Activated CD8-positive, alpha-beta memory T cell treated with anti-CD3 and anti-CD28 coated beads for 4 hours (primary cell): ENCODE results near the gene CCDC188.

Experiments used
- DNase-seq, 2 donors: peaks; one replicate each; pipeline ENCODE4 v3.0.0-alpha.2; 2020; ENCODE audit warnings: low read depth in 2 of 2

The CCDC188 gene

DNA sequence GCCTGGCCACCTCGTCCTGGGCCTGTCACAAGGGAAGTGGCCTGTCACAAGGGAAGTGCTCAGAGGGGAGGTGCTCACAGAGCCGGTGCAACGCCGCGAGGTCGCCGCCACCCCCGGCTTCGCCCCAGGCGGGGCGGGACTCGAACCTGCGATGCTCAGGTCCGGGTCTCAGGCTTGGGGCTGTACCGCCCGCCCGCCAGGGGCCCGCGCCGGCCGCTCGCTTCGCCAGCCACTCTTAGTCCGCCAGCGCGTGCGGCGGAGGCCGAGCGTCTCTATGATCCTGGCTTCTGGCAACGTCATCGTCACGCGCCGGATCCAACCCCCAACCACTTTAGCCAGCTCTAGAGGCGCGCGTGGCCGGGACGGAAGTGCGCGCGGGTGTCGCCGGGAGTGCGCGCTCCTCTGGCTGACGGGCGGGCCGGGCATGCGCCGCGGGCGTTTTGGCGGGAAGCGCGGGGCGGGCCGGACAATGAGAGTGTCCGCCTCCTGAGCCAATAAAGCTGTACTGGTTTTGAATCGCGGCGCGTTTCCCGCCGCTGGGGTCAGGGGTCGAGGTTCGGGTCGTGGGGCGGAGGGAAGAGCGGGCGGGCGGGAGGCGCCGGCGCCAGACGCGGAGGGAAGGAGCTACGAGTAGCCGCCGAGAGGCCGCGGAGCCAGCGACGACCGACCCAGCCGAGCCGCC is 33.8 kb downstream of the CCDC188 start, which contains the start of gene TRMT2A:
TSS of gene TRMT2A (minus strand) at position 276 of the 682 bp plus-strand sequence. CDS start 320 bp downstream, outside the sequence.
- peak; percentile 93 to 94 for DNase-seq

DNA sequence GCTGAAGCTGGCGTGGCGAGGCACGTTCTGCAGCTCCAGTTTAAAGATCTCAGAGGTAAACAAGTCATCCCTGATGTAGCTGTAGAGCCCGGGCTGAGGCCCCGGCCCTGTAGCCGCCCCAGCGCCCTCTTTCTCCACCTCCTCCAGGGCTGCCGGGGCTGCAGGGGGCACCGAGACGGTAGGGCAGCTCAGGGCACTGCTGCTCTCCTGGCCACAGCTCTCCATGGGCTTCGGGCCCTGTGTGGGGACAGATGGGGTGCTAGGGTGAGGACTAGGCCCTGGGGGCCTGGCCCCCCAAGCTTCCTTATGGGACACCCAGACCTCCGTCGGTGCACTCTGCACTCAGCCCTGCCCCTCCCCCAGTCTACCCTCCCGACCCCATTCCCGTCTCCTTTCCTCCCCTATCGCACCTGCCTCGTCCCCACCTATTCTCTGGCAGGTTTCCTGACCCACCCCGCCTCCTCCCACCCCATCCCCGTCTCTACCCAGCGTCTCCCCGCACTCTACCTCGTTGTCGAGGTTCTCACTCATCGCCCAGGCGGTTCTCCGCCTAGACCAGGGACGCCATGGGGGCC is 34.4 kb downstream of the CCDC188 start:
- DNase-seq, result no peak

DNA sequence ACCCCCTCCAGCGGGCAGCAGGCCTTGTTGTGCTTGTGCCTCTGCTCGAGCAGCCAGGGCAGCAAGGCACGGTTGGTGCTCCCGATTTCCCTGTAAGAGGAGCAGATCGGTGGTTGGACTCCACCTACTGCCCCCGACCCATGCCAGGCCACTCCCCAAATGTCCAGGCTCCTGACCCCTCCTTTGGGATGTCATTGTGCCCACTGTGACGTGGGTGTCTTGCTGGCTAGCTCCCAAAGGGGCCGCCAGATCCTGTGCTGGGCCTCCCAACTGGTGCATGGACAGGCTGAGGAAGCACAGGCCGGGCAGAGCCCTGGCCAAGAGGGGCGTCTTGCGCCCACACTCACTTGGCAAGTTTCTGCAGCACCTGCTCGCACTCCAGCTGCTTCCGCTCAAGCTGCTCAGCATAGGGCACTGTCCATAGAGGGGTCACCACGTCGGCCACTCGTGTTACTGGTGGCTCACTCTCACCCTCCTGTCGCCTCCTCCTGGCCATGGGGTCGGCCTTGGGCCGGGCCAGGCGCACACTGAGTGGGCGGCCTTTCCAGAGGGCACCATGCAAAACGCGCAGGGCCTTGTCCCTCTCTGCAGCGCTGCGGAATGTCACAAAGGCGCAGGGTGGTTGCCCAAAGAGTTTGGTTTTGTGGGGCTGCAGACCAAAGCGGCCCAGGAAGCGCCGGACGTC is 35.0 kb downstream of the CCDC188 start, which contains the start of gene RANBP1:
TSS of gene RANBP1 (plus strand) at position 414 of the 685 bp plus-strand sequence. CDS start at position 495, 81 bp downstream.
- DNase-seq, result no peak

DNA sequence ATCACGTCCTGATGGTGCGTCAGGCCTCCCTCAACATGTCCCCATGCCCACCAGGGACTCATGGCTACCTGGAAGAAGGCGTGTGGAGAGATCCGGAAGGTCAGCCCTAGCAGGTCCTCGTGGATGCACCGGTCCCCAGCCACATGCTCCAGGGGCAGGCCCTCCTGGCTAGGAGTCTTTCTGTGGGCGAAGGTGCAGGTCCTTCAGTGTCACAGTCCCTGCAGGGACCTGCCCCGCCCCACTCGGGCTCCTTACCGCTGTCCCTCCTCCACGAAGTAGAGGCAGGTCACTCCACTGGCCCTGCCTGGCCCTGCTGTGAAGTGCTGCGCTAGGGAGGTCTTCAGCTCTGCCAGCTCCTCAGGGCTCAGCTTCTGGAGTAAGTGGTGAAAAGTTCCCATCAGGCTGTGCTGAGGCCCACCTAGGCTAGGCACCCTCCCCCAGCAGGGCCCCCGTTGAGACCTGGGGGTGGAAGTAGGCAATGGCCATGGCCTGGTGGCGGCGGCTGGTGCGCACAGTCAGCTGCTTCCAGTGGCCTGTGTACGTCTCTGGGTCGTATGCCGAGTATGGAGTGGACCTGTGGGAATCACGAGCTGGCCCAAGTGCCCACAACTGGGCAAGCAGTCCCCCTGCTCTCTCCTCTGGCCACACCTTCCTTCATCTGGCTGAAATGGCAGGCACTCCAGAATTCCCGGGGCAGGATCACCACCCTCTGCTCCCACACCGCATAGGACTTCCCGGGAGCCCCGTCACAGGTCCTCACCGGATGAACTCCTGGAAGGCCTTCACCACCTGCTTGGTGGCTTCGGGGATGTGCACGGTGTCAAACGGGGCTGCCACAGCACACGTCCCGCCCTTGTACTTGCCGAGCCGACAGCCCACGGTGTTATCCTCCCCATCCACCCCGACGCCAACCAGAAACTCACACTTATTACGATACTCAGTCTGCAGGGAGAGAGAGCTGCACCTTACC is 36.1 kb downstream of the CCDC188 start:
- no peak for DNase-seq

DNA sequence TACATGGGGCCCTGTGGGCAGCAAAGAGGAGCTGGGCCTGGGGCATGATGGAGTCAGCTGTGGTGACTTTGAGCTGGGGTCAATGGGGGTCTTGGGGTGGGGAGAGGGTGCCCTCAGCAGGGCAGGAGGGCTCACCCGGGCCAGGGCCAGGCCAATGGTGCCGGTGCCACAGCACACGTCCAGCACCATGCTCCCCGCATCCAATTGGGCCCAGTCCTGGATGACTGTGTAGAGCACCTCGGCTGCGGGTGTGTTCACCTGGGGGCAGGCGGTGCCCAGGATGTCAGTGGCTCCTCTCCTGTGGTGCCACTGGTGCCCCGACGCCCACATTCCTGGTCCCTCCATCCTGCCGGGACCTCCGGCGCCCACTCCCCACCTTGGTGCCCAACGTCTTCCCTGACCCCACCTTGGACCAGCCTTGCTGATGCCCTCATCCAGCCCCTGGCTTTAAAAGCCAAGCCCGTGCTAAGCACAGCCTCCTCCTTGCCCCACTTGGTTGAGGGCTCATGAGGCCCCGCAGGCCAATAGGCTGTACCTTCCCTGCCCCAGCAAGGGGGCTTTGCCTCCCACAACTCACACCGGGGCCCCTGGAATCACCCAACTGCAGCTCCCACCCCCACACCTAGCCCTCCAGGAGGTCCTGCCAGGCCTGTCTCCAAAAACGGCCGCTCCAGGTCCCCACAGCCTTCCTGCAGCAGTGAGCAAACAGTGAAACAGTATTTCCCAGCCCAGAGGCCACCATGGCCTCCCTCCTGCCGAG is 37.1 kb downstream of the CCDC188 start:
- DNase-seq, result no peak

DNA sequence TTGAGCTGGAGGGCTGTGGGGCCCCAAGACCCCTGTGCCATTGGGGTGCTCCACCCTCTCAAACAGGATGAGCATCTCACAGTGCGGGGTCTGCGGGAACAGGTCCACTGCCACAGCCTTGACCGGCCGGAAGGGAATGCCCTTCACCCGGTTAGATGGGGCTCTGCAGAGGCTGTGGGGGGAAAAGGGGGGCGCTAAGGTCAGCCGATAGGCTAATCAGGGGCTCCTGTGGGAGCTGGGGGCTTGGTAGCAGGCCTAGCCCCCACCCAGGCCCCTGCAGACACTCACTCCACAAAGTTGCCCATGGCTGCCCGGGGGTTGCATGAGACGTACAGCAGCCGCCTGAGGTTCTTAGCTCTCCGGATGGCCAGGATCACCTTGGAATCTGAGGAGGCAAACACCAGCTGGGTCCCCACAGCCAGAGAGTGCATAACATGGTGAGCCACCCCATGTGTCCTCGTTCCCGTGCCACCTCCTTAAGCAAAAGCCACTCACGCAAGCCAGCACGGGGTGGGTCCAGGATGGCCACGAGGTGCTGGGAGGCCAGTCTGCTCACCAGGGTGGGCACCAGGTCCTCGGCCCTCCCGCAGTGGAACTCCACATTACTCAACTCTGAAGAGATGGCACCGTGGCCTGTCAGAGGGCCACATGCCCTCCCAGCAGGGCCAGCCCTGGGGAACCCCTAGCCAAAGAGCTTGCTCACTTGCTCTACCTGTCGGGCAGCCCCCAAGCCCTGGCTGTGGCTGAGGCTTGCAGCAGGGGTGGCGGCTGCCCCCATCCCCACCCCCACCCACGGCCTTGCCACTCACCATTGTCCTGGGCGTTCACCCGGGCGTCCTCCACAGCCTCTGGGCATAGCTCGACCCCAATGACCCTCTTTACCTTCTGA is 38.0 kb downstream of the CCDC188 start:
- DNase-seq, result no peak

DNA sequence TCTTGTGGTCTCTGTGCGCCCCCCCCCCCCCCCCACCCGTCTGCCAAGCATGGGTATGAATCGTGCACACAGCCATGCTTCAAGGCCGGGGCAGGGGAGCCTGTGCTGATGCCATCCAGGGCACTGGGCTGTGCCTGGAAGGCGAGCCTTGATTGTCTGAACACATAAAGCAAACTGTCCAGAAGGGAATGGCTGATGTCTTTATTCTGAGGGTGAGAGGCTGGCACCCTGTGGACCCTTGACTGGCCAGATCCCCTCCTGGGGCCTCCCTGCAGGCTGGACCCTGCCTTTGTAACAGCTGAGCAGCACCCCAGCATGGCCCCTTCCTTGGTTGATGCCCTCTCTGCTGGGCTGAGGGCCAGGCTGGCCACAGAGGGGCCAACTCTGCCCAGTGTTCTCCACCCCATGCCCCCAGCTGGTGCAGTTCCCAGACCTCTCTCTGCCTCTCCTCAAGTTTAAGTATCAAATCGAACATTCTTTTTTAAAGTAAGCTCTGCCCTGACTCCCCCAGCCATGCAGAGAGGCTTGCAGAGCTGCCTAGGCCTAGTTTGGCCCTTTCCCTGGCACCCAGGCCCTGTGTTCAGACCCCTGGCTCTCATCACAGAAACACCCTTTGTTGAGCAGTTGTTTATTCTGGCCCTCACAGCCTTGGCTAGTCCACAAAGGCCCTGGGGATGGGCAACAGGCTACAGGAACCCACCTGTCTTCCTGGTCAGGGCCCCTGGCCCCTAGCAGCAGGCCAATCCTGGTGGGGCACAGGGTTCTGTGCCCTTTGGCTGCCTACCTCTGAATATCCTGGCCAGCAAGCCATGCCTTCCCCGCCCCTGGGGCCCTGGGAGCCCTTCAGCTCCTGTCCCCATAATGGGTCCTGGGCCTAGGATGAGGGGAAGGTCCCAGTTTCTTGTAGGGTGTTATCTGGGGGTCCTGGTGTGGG is 38.9 kb downstream of the CCDC188 start:
- no peak for DNase-seq

DNA sequence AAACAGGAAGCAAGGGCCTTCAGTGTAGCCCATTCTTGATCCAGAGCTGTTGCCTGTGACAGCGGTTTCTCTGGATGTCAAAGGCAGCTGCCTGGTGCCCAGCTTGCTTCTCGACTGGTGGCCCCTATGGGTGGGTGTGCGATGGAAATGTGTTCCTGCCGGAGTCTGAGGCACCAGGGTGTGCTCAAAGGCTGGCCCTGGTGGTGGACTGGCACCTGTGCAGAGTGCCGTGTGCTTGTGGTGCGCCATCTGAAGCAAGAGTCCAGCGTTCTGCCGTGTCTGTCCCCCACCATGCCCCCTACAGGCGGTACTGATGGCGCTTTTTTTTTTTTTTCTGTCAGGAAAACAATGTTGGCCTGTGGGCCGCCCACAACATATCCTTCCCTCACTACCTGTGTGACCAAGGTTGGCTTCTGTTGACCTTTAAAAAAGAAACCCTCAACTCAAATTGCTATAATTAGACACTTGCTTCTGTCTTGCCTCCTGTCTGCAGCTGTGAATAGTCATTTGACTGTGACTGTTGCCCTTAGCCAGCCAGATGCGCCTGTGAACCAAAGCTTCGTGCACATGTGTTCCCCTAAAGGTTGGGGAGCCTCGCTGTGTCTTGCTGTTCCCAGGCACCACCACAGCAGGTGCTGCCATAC is 39.7 kb downstream of the CCDC188 start:
- DNase-seq, result no peak

DNA sequence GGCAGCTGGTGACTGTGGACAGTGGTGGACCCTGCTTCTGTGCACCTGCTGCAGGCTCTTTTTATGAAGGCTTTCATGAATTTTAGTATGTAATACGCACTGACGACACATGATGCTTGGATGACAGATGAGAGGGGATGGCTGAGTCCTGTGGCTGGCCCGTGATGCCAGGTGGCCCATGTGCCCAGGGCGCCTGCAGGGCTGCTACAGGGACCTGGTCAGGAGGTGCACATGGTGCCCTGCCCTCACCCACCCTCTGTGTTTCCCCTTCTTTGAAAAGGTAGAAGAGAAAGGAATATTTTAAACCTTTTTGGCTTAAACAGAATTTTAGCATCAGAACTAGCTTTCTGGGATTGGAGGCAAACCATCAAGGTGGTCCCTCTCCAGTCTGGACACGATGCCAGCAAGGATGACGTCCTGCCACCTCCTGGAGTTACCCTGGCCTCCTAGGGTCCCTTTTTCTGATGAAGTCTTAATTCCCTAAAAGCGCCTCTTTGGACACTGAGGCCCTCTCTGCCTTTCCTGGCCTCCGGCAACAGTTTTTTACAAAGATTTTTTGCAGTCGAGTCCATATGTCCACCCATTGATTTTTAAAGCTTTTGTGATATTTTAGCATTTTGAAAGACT is 40.4 kb downstream of the CCDC188 start:
- DNase-seq, result no peak

DNA sequence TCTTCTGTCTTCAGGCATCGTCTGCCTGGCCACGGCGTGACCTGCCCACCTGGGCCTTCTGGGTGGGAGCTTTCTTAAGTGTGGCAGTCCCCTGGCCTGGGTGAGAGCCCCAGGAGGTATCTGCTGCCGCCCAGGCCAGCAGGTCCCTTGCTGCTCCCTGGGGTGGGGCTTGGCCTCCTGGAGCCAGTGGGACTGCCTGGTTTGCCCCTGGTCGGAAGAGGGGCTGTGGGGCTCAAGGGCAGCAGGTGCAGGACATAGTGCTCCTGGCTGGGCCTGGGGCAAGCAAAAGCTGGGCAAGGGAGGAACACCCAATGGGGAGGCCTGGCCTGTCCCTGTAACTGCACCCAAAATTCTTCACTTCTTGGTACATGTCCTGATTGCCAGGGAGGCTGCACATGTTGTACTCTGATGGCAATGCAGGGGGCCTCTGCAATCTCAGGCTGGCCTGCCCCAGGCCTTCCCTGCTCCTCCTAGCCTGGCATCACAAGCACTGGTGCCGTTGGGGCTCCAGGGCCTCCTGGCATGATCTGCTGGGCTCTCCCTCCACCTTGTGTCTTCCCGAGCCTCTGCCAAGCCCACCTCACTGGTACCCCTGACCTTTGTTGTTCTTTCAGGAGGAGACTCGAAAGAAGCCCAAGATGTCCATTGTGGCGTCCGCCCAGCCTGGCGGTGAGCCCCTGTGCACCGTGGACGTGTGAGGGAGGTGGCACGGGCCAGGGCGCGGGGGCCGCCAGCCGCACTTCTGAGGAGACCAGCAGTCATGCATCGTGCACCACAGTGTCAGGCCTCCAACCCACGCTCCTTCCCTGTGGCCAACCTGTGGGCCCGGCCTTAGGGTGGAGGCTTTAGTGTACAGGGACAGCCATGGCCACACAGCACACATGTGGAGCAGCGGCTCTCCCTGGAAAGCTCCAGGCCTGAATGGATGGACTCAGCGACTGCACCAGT is 41.2 kb downstream of the CCDC188 start:
- DNase-seq, result no peak

DNA sequence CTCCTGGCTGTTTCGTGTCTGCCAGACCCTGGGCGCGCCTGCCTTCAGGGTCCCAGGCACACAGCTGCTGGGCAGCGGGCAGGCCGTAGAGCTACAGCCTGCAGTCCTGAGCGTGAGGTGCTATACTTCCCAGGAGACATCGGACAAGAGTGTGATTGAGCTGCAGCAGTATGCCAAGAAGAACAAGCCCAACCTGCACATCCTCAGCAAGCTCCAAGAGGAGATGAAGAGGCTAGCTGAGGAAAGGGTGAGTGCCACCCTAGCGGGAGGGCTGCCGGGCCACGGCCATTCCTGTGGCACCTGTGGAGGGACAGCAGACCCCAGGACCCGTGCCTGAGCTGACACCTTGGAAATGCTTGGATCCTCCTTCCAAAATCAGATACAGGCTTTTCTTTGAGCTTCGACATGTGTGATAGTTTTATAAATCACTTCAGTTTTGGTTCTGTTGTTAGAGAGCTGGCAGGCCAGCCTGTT is 42.1 kb downstream of the CCDC188 start:
- no peak for DNase-seq

DNA sequence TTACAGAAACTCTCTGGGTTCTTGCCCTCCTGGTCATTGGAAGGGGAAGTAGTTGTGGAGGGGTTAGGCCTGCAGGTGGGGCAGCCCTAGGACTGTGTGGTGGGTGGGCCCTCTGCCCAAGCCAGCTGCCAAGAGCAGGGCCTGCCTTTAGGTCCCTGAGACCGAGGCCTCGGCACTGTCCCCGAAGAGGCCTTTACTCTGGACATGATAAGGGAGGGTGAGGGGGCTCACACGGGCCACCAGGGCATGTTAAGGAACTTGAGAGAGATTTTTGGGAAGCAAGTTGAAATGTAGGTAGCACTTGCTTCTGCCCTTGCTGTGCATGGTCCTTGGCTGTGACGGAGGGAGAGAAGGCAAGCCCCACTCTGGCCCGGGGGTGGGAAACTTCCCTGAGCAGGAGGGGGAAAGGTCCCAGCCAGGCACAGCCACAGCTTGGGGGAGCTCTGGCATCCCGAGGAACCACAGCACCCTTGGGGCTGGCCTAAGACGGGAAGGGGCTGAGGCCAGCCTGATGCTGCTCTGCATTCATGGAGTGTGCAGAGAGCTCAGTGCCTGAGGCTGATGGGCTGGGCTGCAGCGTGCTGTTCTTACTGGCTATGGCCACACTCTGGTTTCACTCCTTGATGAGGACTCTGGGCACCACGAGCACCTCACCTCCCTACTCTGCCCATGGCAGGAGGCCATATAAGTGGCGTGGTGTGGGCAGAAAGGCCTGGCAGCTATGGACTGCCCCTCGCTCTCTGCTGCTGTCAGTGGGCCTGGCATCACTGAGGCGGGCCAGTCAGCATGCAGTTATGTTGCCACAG is 42.7 kb downstream of the CCDC188 start:
- DNase-seq, result no peak

DNA sequence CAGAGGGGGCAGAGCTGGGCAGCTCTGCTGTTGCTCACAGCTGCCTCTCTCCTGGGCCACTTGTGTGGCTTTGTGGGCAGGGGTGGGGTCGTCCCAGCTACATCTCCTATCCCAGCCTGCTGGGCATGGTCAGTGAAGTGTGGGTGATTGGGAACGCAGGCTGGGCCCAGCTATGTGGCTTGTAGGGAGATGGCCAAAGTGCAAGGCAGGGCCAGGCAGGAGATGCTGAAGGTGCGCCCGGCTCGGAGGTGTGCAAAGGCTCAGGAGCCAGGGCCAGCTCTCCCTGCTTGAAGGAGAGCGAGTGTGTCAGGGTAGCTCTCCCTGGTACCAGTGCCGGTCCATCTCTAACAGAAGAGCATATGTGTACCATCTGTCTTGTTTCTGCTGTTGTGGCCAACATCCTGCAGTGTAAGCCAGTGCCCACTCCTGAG is 43.4 kb downstream of the CCDC188 start:
- DNase-seq, result no peak

DNA sequence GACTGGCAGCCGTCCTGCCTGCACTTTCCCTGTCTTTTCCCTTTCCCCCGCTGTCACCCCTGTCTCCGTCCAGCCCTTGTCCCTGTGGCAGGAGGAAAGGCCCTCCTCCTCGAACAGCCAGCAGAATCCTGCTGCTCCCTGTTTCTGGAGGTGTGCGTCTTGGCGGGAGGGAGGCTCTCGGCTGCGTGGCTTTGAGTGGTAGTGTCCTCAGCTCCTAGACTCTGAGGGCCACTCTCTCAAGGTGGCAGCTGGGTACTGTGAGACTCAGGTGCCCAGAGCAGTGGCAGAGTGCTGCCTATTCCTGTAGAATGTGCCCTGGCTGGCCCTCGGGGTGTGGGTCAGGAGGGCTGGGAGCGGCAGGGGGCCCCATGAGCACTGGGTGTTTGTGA is 44.0 kb downstream of the CCDC188 start:
- no peak for DNase-seq

DNA sequence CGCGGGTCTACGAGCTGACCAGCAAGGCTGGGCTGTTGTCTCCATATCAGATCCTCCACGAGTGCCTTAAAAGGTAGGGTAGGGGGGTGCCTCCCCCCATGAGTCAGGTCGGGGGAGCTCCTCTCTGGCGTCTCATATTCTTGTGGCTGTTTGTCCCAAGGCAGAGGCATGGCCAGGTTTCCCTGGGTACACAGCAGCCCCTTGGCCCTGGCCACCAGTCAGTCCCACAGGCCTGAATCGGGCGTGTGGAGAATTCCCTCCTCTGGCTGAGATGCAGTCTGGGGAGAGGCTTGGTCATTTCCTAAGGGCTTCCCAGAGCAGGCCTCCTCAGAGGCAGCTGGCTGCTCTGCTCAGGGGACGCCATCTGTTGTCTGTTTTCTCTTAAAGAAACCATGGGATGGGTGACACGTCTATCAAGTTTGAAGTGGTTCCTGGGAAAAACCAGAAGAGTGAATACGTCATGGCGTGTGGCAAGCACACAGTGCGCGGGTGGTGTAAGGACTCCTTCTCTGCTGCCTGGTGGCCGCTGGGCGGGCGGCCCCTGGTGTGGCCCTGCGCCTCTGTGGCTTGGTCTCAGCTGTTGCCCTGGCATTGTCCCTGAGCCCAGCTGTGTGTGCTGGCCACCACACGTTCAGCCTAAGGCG is 44.5 kb downstream of the CCDC188 start:
- no peak for DNase-seq
